Measurements from ENCODE around the gene ZSCAN31. TPM values are rescaled to one million over a fixed set of nuclear protein-coding genes. Genes with fewer than 3 reads are reported as not detected.

The ZSCAN31 gene
- total RNA-seq, 1 donor from 2014 or later: 15.7 TPM

GRCh38 chr6:28303570-28303969, 32.4 kb downstream of the ZSCAN31 start:
- intact Hi-C loops (cut with DNase I): no loop called here
- Histone ChIP-seq H3K4me1 (no peaks in the 10 kb centered on the region), H3K9me3 (no peaks in the 10 kb centered on the region), H3K27ac (no peak overlapping the region), H3K4me3 (no peak overlapping the region), H3K27me3 (ENCODE audit: low read depth) (no peaks in the 10 kb centered on the region), H3K36me3 (peaks cover 16% of the 10 kb centered on the region)
- DNase-seq (no peak), ATAC-seq (no peak)
- no peak for TF ChIP-seq CTCF (IDR thresholded peaks at IDR 0.05)

GRCh38 chr6:28296520-28297060, 39.4 kb downstream of the ZSCAN31 start:
- no peak for TF ChIP-seq CTCF (IDR thresholded peaks at IDR 0.05)
- DNase-seq: no peak
- Histone ChIP-seq H3K4me3 (no peak overlapping the region), H3K27me3 (ENCODE audit: low read depth) (no peaks in the 10 kb centered on the region), H3K4me1 (no peaks in the 10 kb centered on the region), H3K9me3 (no peaks in the 10 kb centered on the region), H3K27ac (no peak overlapping the region), H3K36me3 (peaks cover 39% of the 10 kb centered on the region)
- intact Hi-C loops (cut with DNase I): no loop called here
- ATAC-seq: no peak

GRCh38 chr6:28295326-28295725, 40.6 kb downstream of the ZSCAN31 start:
- ATAC-seq: no peak
- no peak overlapping the region for H3K4me3 ChIP-seq
- no peak for TF ChIP-seq CTCF (IDR thresholded peaks at IDR 0.05)
- H3K4me1 ChIP-seq: no peaks in the 10 kb centered on the region
- H3K9me3 ChIP-seq: no peaks in the 10 kb centered on the region
- peaks cover 30% of the 10 kb centered on the region for H3K36me3 ChIP-seq
- intact Hi-C loops (cut with DNase I): no loop called here
- DNase-seq: no peak
- no peak overlapping the region for H3K27ac ChIP-seq
- no peaks in the 10 kb centered on the region for H3K27me3 ChIP-seq (ENCODE audit: low read depth)

GRCh38 chr6:28291573-28291972, 44.4 kb downstream of the ZSCAN31 start:
- H3K27me3 ChIP-seq (ENCODE audit: low read depth): no peaks in the 10 kb centered on the region
- H3K4me3 ChIP-seq: no peak overlapping the region
- DNase-seq (no peak), ATAC-seq (no peak)
- TF ChIP-seq CTCF (IDR thresholded peaks at IDR 0.05): no peak
- no peak overlapping the region for H3K27ac ChIP-seq
- H3K4me1 ChIP-seq: no peaks in the 10 kb centered on the region
- intact Hi-C loops (cut with DNase I): no loop called here
- H3K9me3 ChIP-seq: no peaks in the 10 kb centered on the region
- H3K36me3 ChIP-seq: peaks cover 35% of the 10 kb centered on the region

- Histone ChIP-seq H3K4me3 (no peak overlapping the region), H3K27me3 (ENCODE audit: low read depth) (no peaks in the 10 kb centered on the region), H3K9me3 (peaks cover 6% of the 10 kb centered on the region), H3K36me3 (peaks cover 34% of the 10 kb centered on the region), H3K4me1 (peaks cover 9% of the 10 kb centered on the region), H3K27ac (no peak overlapping the region)
- ATAC-seq (no peak), DNase-seq (no peak)
- intact Hi-C loops (cut with DNase I): no loop called here
- no peak for TF ChIP-seq CTCF (IDR thresholded peaks at IDR 0.05)
Measured at GRCh38 chr6:28282926-28283325, 53.0 kb downstream of the ZSCAN31 start.
